Gastrocnemius medialis (tissue), 4 donors: ENCODE data around the gene HSPG2.

Experiments used
- CTCF ChIP-seq, 5 experiments: fragments of 450-650 bp in 3 of 5; fragments of 200-600 bp in 2 of 5; sonication (generic) in 2 of 5; IDR thresholded peaks in 4 of 5; conservative IDR thresholded peaks in 1 of 5; 1 replicate in 4 of 5; 2 replicates in 1 of 5; pipeline ENCODE4 v1.5.1; 2016 to 2019; ENCODE audit warnings: antibody characterized with exemption in 5 of 5, mild to moderate bottlenecking in 3 of 5, moderate library complexity in 3 of 5
- POLR2A ChIP-seq, 2 donors: fragments of 450-650 bp; IDR thresholded peaks; one replicate each; pipeline ENCODE4 v1.6.1; 2017; ENCODE audit warnings: antibody characterized with exemption in 2 of 2, mild to moderate bottlenecking in 2 of 2, moderate library complexity in 2 of 2

DNA sequence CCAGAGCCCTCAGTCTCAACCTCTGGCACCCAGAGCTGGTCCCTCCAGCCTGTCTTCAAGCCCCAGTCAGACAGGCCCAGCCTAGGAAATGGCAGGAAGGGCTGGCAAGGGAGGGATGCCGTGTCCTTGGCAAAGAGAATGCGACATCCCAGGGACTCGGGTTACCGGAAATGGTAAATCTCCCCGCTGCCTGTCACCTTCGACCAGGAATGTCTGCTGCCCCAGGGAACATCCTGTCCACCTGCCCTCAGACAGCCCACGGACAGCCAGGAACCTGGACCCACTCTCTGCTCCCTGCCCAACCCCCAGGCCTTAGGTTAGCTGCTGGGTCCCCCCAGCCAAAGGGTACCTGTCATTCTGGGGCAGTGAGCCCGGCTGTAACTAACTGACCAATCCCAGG lies 23.9 kb downstream of the HSPG2 start:
- no peak for TF ChIP-seq CTCF (IDR thresholded peaks at IDR 0.05 in 4 of 5, conservative IDR thresholded peaks at IDR 0.05 in 1 of 5)
- TF ChIP-seq POLR2A (IDR thresholded peaks at IDR 0.05): no peak
